ENCODE results near the gene SPATA13.

- TF ChIP-seq CTCF (IDR thresholded peaks at IDR 0.05; ENCODE audit: insufficient read depth, low read length, poor library complexity, severe bottlenecking) (no peak), EZH2phosphoT487 (conservative IDR thresholded peaks at IDR 0.05; ENCODE audit: low read length) (no peak)
Observed at GRCh38 chr13:24217601-24218281, 57.2 kb downstream of the SPATA13 start.
